PC-3 (cell line): ENCODE data around the gene SKIC8. TPM values are rescaled to one million over a fixed set of nuclear protein-coding genes. Genes with fewer than 3 reads are reported as not detected.

Experiments
- ATAC-seq: fragments of 200-7000 bp; cut with Tn5 transposase; 2 replicates; pipeline ENCODE4 v1.9.1; 2020; ENCODE audit warnings: mild to moderate bottlenecking, moderate library complexity
- BruUV-seq: library from RNA; stranded (reverse); fragments of 400-500 nt; replicated peaks from 2 replicates; lab custom pipeline; 2021; lab: Mats Ljungman, UMichigan
- CTCF ChIA-PET: fragments of 300-600 bp; sonication (Branson Sonifier 250); formaldehyde crosslinking; loops from one replicate; lab custom pipeline; 2022; ENCODE audit warnings: antibody characterized with exemption; lab: Charles Lee
- POLR2A ChIA-PET: fragments of 300-600 bp; sonication (Branson Sonifier 250); formaldehyde crosslinking; loops from one replicate; lab custom pipeline; 2022; ENCODE audit warnings: antibody characterized with exemption; ENCODE audit not compliant: unreplicated experiment; lab: Charles Lee
- DNase-seq: peaks from one replicate; pipeline ENCODE4 v3.0.0-alpha.2; 2015
- H2AFZ ChIP-seq: fragments of 300-600 bp; sonication (generic); 2 replicates; pipeline ENCODE4 v1.6.0; 2016; ENCODE audit warnings: antibody characterized with exemption, low read length
- H3F3A ChIP-seq: fragments of 300-600 bp; sonication (generic); one replicate; pipeline ENCODE4 v1.6.0; 2017; ENCODE audit warnings: antibody characterized with exemption, low read length, control low read depth, mild to moderate bottlenecking; ENCODE audit not compliant: unreplicated experiment
- H3K27ac ChIP-seq: fragments of 300-600 bp; sonication (generic); 2 replicates; pipeline ENCODE4 v1.5.1; 2016; ENCODE audit warnings: mild to moderate bottlenecking, low read length
- H3K27me3 ChIP-seq: fragments of 300-600 bp; sonication (generic); 2 replicates; pipeline ENCODE4 v1.6.1; 2016; ENCODE audit warnings: low read length, mixed read lengths
- H3K36me3 ChIP-seq: fragments of 300-600 bp; sonication (generic); 2 replicates; pipeline ENCODE4 v1.6.1; 2016; ENCODE audit warnings: low read depth, mixed run types, low read length, mixed read lengths
- H3K4me1 ChIP-seq: fragments of 300-600 bp; sonication (generic); 2 replicates; pipeline ENCODE4 v1.5.1; 2016; ENCODE audit warnings: low read length; ENCODE audit not compliant: insufficient read depth
- H3K4me2 ChIP-seq: fragments of 300-600 bp; sonication (generic); 2 replicates; pipeline ENCODE4 v1.6.0; 2016; ENCODE audit warnings: low read length
- H3K4me3 ChIP-seq: fragments of 300-600 bp; sonication (generic); 2 replicates; pipeline ENCODE4 v1.5.1; 2016; ENCODE audit warnings: mild to moderate bottlenecking, low read length, mixed read lengths
- H3K79me2 ChIP-seq: fragments of 300-600 bp; sonication (generic); 2 replicates; pipeline ENCODE4 v1.6.1; 2017; ENCODE audit warnings: low read length, mixed read lengths
- H3K9ac ChIP-seq: fragments of 300-600 bp; sonication (generic); 2 replicates; pipeline ENCODE4 v1.6.0; 2016; ENCODE audit warnings: mild to moderate bottlenecking, low read length
- H3K9me2 ChIP-seq: fragments of 300-600 bp; sonication (generic); replicated peaks from 2 replicates; pipeline ENCODE4 v1.6.1; 2016; ENCODE audit warnings: mixed run types, low read length, mixed read lengths
- H3K9me3 ChIP-seq: fragments of 300-600 bp; sonication (generic); 2 replicates; pipeline ENCODE4 v1.6.1; 2016; ENCODE audit warnings: low read length, mixed read lengths
- H4K20me1 ChIP-seq: fragments of 300-600 bp; sonication (generic); 2 replicates; pipeline ENCODE4 v1.6.1; 2016; ENCODE audit warnings: low read length, mixed read lengths
- EZH2 ChIP-seq: fragments of 300-600 bp; sonication (generic); IDR thresholded peaks from one replicate; pipeline ENCODE4 v1.6.1; 2017; ENCODE audit warnings: antibody characterized with exemption, mild to moderate bottlenecking, low read length; ENCODE audit not compliant: unreplicated experiment
- EZH2phosphoT487 ChIP-seq: fragments of 300-600 bp; sonication (generic); IDR thresholded peaks from 2 replicates; pipeline ENCODE4 v1.6.1; 2018; ENCODE audit warnings: mild to moderate bottlenecking, antibody characterized with exemption, low read length, borderline replicate concordance
- intact Hi-C: fragments of 100-400 bp; cut with micrococcal nuclease; formaldehyde crosslinking; loops from 2 replicates; pipeline ENCODE4 v1.9.0; 2023
- total RNA-seq: library from RNA; depleted of rRNA; stranded (reverse); fragments of >200 nt; gene quantifications from 2 replicates; pipeline ENCODE4 v1.2.3, GENCODE V29; 2014
- TF ChIP-seq, protein P1 (sequence below): fragments of 300-600 bp; sonication (generic); conservative IDR thresholded peaks from 2 replicates; pipeline ENCODE4 v1.5.1; 2017; ENCODE audit warnings: antibody characterized with exemption, low read depth, mild to moderate bottlenecking, low read length

SKIC8 gene
- total RNA-seq, 1 experiment from 2014 or later = 56.1 TPM

DNA sequence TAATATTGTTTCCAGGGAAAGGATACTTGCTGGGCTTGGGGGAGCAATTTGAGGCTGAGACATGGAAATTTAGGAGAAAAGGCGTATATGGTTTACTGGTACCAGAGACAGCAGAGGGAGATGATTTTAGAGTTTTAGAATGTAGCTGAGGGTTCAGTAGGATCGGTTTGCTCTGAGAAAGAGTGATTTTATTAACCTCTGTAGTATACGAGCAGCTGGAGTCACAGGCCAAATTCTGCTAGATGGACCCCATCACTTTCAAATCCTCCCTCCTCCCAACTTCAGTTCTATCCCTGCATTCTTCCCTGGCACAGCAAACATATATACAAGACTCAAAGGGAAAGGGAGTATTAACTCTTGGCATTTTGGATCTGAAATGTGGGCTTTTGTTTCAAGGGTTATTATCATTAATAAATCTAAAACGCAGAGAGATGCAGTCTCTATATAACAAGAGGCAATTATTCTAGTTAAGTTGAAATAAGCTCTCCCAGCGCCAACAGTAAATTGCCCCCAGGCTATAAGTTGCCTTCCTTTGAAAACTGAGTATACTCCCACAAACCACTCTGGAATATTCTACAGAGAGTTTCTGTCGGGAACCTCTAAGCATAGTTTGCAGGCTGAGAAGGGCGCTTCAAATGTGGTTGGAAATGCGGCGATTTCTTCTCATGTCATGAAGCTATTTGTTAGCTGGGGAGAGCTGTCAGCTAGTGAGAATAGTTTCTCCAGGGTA lies 46.2 kb upstream of the SKIC8 start:
- CTCF ChIA-PET = no interaction called here

DNA sequence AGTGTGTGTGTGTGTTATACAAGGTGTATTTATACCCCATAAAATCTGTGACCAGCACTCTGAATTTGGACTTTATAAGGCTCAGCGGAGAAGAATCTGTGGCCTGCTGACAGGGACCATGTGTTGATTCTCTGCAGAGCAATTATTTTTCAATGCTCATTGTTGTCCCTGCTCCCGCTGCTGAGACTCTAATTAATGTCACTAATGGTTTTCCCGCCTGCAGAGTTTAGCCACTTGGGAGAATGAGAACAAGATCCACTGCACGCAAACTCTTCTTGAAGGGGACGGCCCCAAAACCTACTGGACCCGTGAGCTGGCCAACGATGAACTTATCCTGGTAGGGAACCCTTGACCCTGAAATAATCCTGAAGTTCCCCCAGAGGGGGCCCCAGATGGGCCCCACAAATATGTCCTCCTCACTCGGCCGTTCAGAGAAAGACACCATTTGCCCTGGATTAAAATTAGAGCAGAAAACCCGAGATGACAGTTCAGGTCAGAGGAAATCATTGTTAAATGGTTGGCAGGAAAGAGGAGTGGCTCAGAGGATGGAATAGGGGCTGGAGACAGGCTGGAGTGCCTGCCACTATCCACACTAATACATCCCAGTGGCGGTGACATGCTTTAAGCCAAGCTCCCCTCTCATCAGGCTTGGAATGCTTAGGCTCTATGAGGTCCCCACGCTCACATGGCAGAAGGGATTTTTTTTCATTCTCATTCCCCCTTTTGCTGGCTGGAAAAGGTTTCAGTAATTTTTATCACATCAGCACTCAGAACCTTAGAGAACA lies 44.1 kb upstream of the SKIC8 start:
- H3K4me1 ChIP-seq = peaks cover 17% of the 10 kb centered on the region
- intact Hi-C loops = no loop called here
- BruUV-seq = no TSS peak
- ChIA-PET POLR2A (no interaction called here), CTCF (no interaction called here)
- no peak overlapping the region for H3K9ac ChIP-seq
- no peaks in the 10 kb centered on the region for H3K9me3 ChIP-seq
- H2AFZ ChIP-seq = no peak overlapping the region
- H3K79me2 ChIP-seq = no peaks in the 10 kb centered on the region
- ATAC-seq (no peak), DNase-seq (no peak)
- H3K27me3 ChIP-seq = peaks cover 48% of the 10 kb centered on the region
- H3F3A ChIP-seq = no peaks in the 10 kb centered on the region
- TF ChIP-seq EZH2phosphoT487 (no peak), EZH2 (no peak)
- TF ChIP-seq, protein P1, sequence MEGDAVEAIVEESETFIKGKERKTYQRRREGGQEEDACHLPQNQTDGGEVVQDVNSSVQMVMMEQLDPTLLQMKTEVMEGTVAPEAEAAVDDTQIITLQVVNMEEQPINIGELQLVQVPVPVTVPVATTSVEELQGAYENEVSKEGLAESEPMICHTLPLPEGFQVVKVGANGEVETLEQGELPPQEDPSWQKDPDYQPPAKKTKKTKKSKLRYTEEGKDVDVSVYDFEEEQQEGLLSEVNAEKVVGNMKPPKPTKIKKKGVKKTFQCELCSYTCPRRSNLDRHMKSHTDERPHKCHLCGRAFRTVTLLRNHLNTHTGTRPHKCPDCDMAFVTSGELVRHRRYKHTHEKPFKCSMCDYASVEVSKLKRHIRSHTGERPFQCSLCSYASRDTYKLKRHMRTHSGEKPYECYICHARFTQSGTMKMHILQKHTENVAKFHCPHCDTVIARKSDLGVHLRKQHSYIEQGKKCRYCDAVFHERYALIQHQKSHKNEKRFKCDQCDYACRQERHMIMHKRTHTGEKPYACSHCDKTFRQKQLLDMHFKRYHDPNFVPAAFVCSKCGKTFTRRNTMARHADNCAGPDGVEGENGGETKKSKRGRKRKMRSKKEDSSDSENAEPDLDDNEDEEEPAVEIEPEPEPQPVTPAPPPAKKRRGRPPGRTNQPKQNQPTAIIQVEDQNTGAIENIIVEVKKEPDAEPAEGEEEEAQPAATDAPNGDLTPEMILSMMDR = no peak
- H3K4me2 ChIP-seq = no peak overlapping the region
- no peaks in the 10 kb centered on the region for H3K9me2 ChIP-seq
- H3K4me3 ChIP-seq = no peak overlapping the region
- H4K20me1 ChIP-seq = no peaks in the 10 kb centered on the region
- H3K27ac ChIP-seq = no peak overlapping the region
- H3K36me3 ChIP-seq = no peaks in the 10 kb centered on the region

More for the DNA sequence above, 46.2 kb upstream of the SKIC8 start:
- ATAC-seq (no peak), DNase-seq (no peak)
- Histone ChIP-seq H3K27me3 (peaks cover 28% of the 10 kb centered on the region), H3K36me3 (no peaks in the 10 kb centered on the region), H3K4me1 (peaks cover 18% of the 10 kb centered on the region), H3K4me2 (no peak overlapping the region), H2AFZ (no peak overlapping the region), H3K79me2 (no peaks in the 10 kb centered on the region), H3K9me3 (no peaks in the 10 kb centered on the region), H3K9me2 (no peaks in the 10 kb centered on the region), H3K9ac (no peak overlapping the region), H3K4me3 (no peak overlapping the region), H3K27ac (no peak overlapping the region), H3F3A (no peaks in the 10 kb centered on the region), H4K20me1 (no peaks in the 10 kb centered on the region)
- POLR2A ChIA-PET = interaction anchor here (0.5 kb wide), 1 partner anchor 221 kb away, joined by 6 read pairs; no protein-coding TSS in a partner anchor
- TF ChIP-seq, protein P1 = no peak
- TF ChIP-seq EZH2 (no peak), EZH2phosphoT487 (no peak)
- no TSS peak for BruUV-seq
- intact Hi-C loops = no loop called here

DNA sequence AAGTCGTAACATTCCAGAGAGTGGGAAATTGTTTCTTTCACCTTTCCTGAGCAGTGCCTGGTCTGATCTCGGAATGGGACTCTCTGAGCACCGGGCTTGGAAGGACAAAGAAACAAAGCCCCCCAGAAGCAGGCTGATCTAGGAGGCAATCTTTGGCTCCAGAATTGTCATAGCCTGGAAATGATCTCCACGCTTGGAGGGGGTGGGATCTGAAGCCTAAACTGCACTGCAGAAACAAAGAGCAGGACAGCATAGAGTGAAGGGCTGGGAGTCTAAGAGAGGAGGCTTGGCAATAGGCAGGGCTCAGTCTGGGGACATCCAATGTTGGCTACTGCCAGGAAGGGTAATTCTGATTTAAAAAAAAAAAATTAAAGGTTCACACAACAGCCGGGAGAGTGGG lies 42.6 kb upstream of the SKIC8 start:
- Histone ChIP-seq H3K4me1 (peaks cover 4% of the 10 kb centered on the region; the same call in 1 of the 2 replicates), H3F3A (no peaks in the 10 kb centered on the region), H3K9ac (no peak overlapping the region), H3K27me3 (peaks cover 54% of the 10 kb centered on the region), H2AFZ (no peak overlapping the region), H3K79me2 (no peaks in the 10 kb centered on the region), H3K4me2 (no peak overlapping the region), H4K20me1 (no peaks in the 10 kb centered on the region), H3K9me3 (no peaks in the 10 kb centered on the region), H3K36me3 (no peaks in the 10 kb centered on the region), H3K9me2 (no peaks in the 10 kb centered on the region), H3K4me3 (no peak overlapping the region), H3K27ac (no peak overlapping the region)
- DNase-seq (no peak), ATAC-seq (no peak)
- CTCF ChIA-PET = no interaction called here
- TF ChIP-seq, protein P1 = no peak
- TF ChIP-seq EZH2phosphoT487 (no peak), EZH2 (no peak)
- no TSS peak for BruUV-seq
- intact Hi-C loops = no loop called here
- POLR2A ChIA-PET = no interaction called here
